CD8-positive, alpha-beta memory T cell (primary cell): Measurements from ENCODE around the gene P3H3. TPM values are rescaled to one million over a fixed set of nuclear protein-coding genes. Genes with fewer than 3 reads are reported as not detected.
"Not testable (repeated sequence)": the region's sequence is repeated elsewhere in the genome, so short reads cannot be mapped to it uniquely, and the experiment has no call there.

Experiments used
- CTCF ChIA-PET: fragments of 350-600 bp; sonication (Branson Sonifier 250); formaldehyde crosslinking; loops from one replicate; lab custom pipeline; 2021; ENCODE audit warnings: antibody characterized with exemption; lab: Charles Lee
- POLR2A ChIA-PET: fragments of 350-600 bp; sonication (Branson Sonifier 250); formaldehyde crosslinking; loops from one replicate; lab custom pipeline; 2021; ENCODE audit warnings: antibody characterized with exemption; lab: Charles Lee
- DNase-seq, 5 donors: peaks; one replicate each; pipeline versions ENCODE4 v3.0.0 to v3.0.0-alpha.2; 2020 to 2022; ENCODE audit warnings: mixed read lengths in 1 of 5
- H3K27ac ChIP-seq: one replicate; pipeline ENCODE4 v1.7.0; 2013; ENCODE audit warnings: low read depth, mild to moderate bottlenecking, low read length, moderate library complexity
- H3K27me3 ChIP-seq: 2 replicates; pipeline ENCODE4 v1.7.0; 2013; ENCODE audit warnings: low read length, mild to moderate bottlenecking; ENCODE audit not compliant: insufficient read depth, poor library complexity, severe bottlenecking
- H3K36me3 ChIP-seq: 2 replicates; pipeline ENCODE4 v1.7.0; 2013; ENCODE audit warnings: mild to moderate bottlenecking, low read length, moderate library complexity; ENCODE audit not compliant: insufficient read depth
- H3K4me1 ChIP-seq: 2 replicates; pipeline ENCODE4 v1.7.0; 2013; ENCODE audit warnings: mild to moderate bottlenecking, low read length, moderate library complexity; ENCODE audit not compliant: insufficient read depth
- H3K4me3 ChIP-seq: 2 replicates; pipeline ENCODE4 v1.7.0; 2013; ENCODE audit warnings: mild to moderate bottlenecking, low read length
- H3K9me3 ChIP-seq: 2 replicates; pipeline ENCODE4 v1.7.0; 2013; ENCODE audit warnings: mild to moderate bottlenecking, low read length
- H3K27ac Mint-ChIP-seq, 8 donors: one replicate each; pipeline ENCODE4 v1.8.0; 2020 to 2021; ENCODE audit warnings: mixed read lengths in 8 of 8, mild to moderate bottlenecking in 6 of 8, inconsistent platforms in 3 of 8, moderate library complexity in 3 of 8
- H3K27me3 Mint-ChIP-seq, 2 donors: one replicate each; pipeline ENCODE4 v1.8.0; 2020 to 2021; ENCODE audit warnings: mixed read lengths in 2 of 2, mild to moderate bottlenecking in 1 of 2, moderate library complexity in 1 of 2
- H3K36me3 Mint-ChIP-seq, 3 donors: one replicate each; pipeline ENCODE4 v1.8.0; 2020 to 2021; ENCODE audit warnings: mixed read lengths in 3 of 3, inconsistent platforms in 1 of 3, mild to moderate bottlenecking in 1 of 3
- H3K4me1 Mint-ChIP-seq, 3 donors: one replicate each; pipeline ENCODE4 v1.8.0; 2020 to 2021; ENCODE audit warnings: mixed read lengths in 3 of 3, inconsistent platforms in 1 of 3, mild to moderate bottlenecking in 1 of 3
- H3K4me3 Mint-ChIP-seq, 7 donors: one replicate each; pipeline ENCODE4 v1.8.0; 2020 to 2021; ENCODE audit warnings: mixed read lengths in 7 of 7, mild to moderate bottlenecking in 6 of 7, moderate library complexity in 4 of 7, inconsistent platforms in 2 of 7
- H3K9me3 Mint-ChIP-seq, 5 donors: one replicate each; pipeline ENCODE4 v1.8.0; 2020 to 2022; ENCODE audit warnings: mixed read lengths in 5 of 5, mild to moderate bottlenecking in 3 of 5, moderate library complexity in 2 of 5, inconsistent platforms in 1 of 5
- polyA plus RNA-seq: library from polyadenylated mRNA; unstranded; fragments of 300-500 nt; fragmentation: Illumina TruSeq; gene quantifications from one replicate; pipeline ENCODE4 v1.2.3, GENCODE V29; 2021
- total RNA-seq, 2 experiments: library from RNA; stranded (reverse); gene quantifications; one replicate each; pipeline ENCODE4 v1.2.3, GENCODE V29; 2021

P3H3 gene
- total and polyA plus RNA-seq, 3 experiments from 2014 or later, result 2.4 to 2.9 (median 2.5) TPM

DNA sequence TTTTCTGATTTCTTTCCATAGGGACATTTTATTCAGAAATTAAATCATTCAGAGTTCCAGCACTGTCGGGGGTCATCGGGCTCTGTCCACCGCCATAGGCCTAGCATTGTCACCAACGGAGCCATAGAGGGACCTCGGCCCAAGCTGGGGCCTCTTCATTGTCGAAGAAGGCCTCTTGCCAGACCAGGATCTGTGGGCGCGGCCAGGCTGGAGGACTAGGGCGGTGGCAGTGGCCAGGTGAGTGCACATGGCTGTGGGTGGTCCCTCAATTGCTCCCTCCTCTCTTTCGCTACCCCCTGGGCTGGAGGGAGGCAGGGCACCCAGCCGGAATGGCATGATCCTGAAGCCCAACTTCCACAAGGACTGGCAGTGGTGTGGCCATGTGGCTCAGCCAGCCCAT, 55.5 kb downstream of the P3H3 start:
- Mint-ChIP-seq H3K36me3 (peaks cover 0 to 23% (median 4%) of the 10 kb centered on the region in 3 donors), H3K27ac (peak overlapping the region in 1 of 8 donors; percentile 46), H3K9me3 (no peaks in the 10 kb centered on the region), H3K4me1 (no peaks in the 10 kb centered on the region), H3K27me3 (no peaks in the 10 kb centered on the region), H3K4me3 (no peak overlapping the region)
- Histone ChIP-seq H3K27me3 (no peaks in the 10 kb centered on the region), H3K4me1 (no peaks in the 10 kb centered on the region), H3K27ac (no peak overlapping the region), H3K4me3 (no peak overlapping the region), H3K36me3 (no peaks in the 10 kb centered on the region), H3K9me3 (no peaks in the 10 kb centered on the region)
- ChIA-PET CTCF (interaction anchor here (0.9 to 3.6 kb wide), 3 partner anchors 8 to 13 kb away, joined by 3 to 29 read pairs (median 19); partner anchors contain the start of gene SPSB2), POLR2A (no interaction called here)
- DNase-seq, result no peak

GRCh38 chr12:6884539-6884938, 56.3 kb downstream of the P3H3 start:
- Mint-ChIP-seq H3K27ac (no peak overlapping the region), H3K27me3 (no peaks in the 10 kb centered on the region), H3K4me3 (no peak overlapping the region), H3K36me3 (peaks cover 0 to 23% (median 4%) of the 10 kb centered on the region in 3 donors), H3K4me1 (no peaks in the 10 kb centered on the region), H3K9me3 (no peaks in the 10 kb centered on the region)
- no peak for DNase-seq
- no peaks in the 10 kb centered on the region for H3K27me3 ChIP-seq
- no peak overlapping the region for H3K27ac ChIP-seq
- no peaks in the 10 kb centered on the region for H3K9me3 ChIP-seq
- no peaks in the 10 kb centered on the region for H3K4me1 ChIP-seq
- ChIA-PET CTCF (interaction anchor here (0.9 kb wide), 1 partner anchor 14 kb away, joined by 3 read pairs; no protein-coding TSS in a partner anchor), POLR2A (interaction anchor here (0.5 kb wide), 1 partner anchor 260 kb away, joined by 3 read pairs; no protein-coding TSS in a partner anchor)
- H3K4me3 ChIP-seq, result no peak overlapping the region
- H3K36me3 ChIP-seq, result no peaks in the 10 kb centered on the region

- CTCF ChIA-PET, H3K4me3 ChIP-seq, H3K4me3 Mint-ChIP-seq, H3K27me3 Mint-ChIP-seq, H3K27ac ChIP-seq, POLR2A ChIA-PET, H3K27me3 ChIP-seq, H3K36me3 ChIP-seq, H3K9me3 Mint-ChIP-seq, H3K9me3 ChIP-seq, H3K4me1 ChIP-seq, DNase-seq: not testable (repeated sequence)
- peaks cover 9 to 11% (median 9%) of the 10 kb centered on the region in 3 donors for H3K4me1 Mint-ChIP-seq
- H3K27ac Mint-ChIP-seq, result peak overlapping the region in 1 of 8 donors; percentile 54
- H3K36me3 Mint-ChIP-seq, result peaks cover 0 to 23% (median 4%) of the 10 kb centered on the region in 3 donors
Observed at GRCh38 chr12:6886206-6886999, 58.2 kb downstream of the P3H3 start.

GRCh38 chr12:6887460-6887859, 59.3 kb downstream of the P3H3 start:
- Mint-ChIP-seq H3K9me3 (no peaks in the 10 kb centered on the region), H3K4me1 (peaks cover 12 to 17% (median 12%) of the 10 kb centered on the region in 3 donors), H3K27ac (peak overlapping the region in 1 of 8 donors; percentile 21), H3K4me3 (no peak overlapping the region), H3K27me3 (no peaks in the 10 kb centered on the region), H3K36me3 (peaks cover 0 to 20% (median 2%) of the 10 kb centered on the region in 3 donors)
- no peak for DNase-seq
- Histone ChIP-seq H3K27ac (no peak overlapping the region), H3K36me3 (no peaks in the 10 kb centered on the region), H3K4me1 (peaks cover 12% of the 10 kb centered on the region), H3K27me3 (no peaks in the 10 kb centered on the region), H3K4me3 (no peak overlapping the region), H3K9me3 (no peaks in the 10 kb centered on the region)
- CTCF ChIA-PET, result no interaction called here
- POLR2A ChIA-PET, result no interaction called here

GRCh38 chr12:6888360-6888759, 60.2 kb downstream of the P3H3 start:
- no peak overlapping the region for H3K4me3 ChIP-seq
- H3K4me1 ChIP-seq, result peaks cover 12% of the 10 kb centered on the region
- H3K4me1 Mint-ChIP-seq, result peaks cover 12 to 19% (median 12%) of the 10 kb centered on the region in 3 donors
- DNase-seq, result no peak
- no peaks in the 10 kb centered on the region for H3K9me3 Mint-ChIP-seq
- no peaks in the 10 kb centered on the region for H3K27me3 ChIP-seq
- peaks cover 0 to 19% (median 2%) of the 10 kb centered on the region in 3 donors for H3K36me3 Mint-ChIP-seq
- no peaks in the 10 kb centered on the region for H3K36me3 ChIP-seq
- H3K9me3 ChIP-seq, result no peaks in the 10 kb centered on the region
- ChIA-PET POLR2A (no interaction called here), CTCF (no interaction called here)
- H3K27ac ChIP-seq, result no peak overlapping the region
- peak overlapping the region in 1 of 8 donors; percentile 36 for H3K27ac Mint-ChIP-seq
- peak overlapping the region in 2 of 7 donors; percentile 27 to 52 for H3K4me3 Mint-ChIP-seq
- H3K27me3 Mint-ChIP-seq, result no peaks in the 10 kb centered on the region

- DNase-seq, H3K27me3 ChIP-seq, H3K4me3 Mint-ChIP-seq, POLR2A ChIA-PET, H3K36me3 ChIP-seq, H3K27me3 Mint-ChIP-seq, CTCF ChIA-PET, H3K9me3 ChIP-seq, H3K9me3 Mint-ChIP-seq, H3K4me3 ChIP-seq, H3K27ac ChIP-seq: not testable (repeated sequence)
- H3K4me1 ChIP-seq, result peaks cover 12% of the 10 kb centered on the region
- H3K4me1 Mint-ChIP-seq, result peaks cover 12 to 19% (median 12%) of the 10 kb centered on the region in 3 donors
- H3K36me3 Mint-ChIP-seq, result peaks cover 0 to 16% (median 2%) of the 10 kb centered on the region in 3 donors
- H3K27ac Mint-ChIP-seq, result peak overlapping the region in 2 of 8 donors; percentile 36 to 57
Observed at GRCh38 chr12:6888794-6889193, 60.6 kb downstream of the P3H3 start.

Other genes starting within 250 kb of the P3H3 start
- gene CHD4, start 221.0 kb upstream of the P3H3 start, total RNA-seq, result 100 to 1,000 TPM; 287 to 293 TPM
- gene CHD4, start 221.0 kb upstream of the P3H3 start, polyA plus RNA-seq, result 58.1 TPM
- gene LPAR5, start 192.4 kb upstream of the P3H3 start, total RNA-seq, result 10 to 100 TPM; 10.6 to 11.4 TPM
- gene LPAR5, start 192.4 kb upstream of the P3H3 start, polyA plus RNA-seq, result 26.5 TPM
- 1 to 10 TPM; 1.8 to 2.0 TPM for gene ACRBP, start 181.0 kb upstream of the P3H3 start, total RNA-seq
- not detected for gene ACRBP, start 181.0 kb upstream of the P3H3 start, polyA plus RNA-seq
- gene ING4, start 165.3 kb upstream of the P3H3 start, total RNA-seq, result 10 to 100 TPM; 17.4 to 18.5 TPM
- gene ING4, start 165.3 kb upstream of the P3H3 start, polyA plus RNA-seq, result 80.3 TPM
- gene ZNF384, start 139.0 kb upstream of the P3H3 start, total RNA-seq, result 10 to 100 TPM; 58.1 to 63.3 TPM
- 37.2 TPM for gene ZNF384, start 139.0 kb upstream of the P3H3 start, polyA plus RNA-seq
- gene PIANP, start 127.6 kb upstream of the P3H3 start, total RNA-seq, result under 1 TPM; 0.49 to 0.79 TPM
- gene PIANP, start 127.6 kb upstream of the P3H3 start, polyA plus RNA-seq, result 0.77 TPM
- 10 to 100 TPM; 48.8 to 49.7 TPM for gene COPS7A, start 104.4 kb upstream of the P3H3 start, total RNA-seq
- gene COPS7A, start 104.4 kb upstream of the P3H3 start, polyA plus RNA-seq, result 46.2 TPM
- 100 to 1,000 TPM; 141 to 146 TPM for gene MLF2, start 75.3 kb upstream of the P3H3 start, total RNA-seq
- gene MLF2, start 75.3 kb upstream of the P3H3 start, polyA plus RNA-seq, result 141 TPM
- 10 to 100 TPM; 75.3 to 87.2 TPM for gene PTMS, start 62.0 kb upstream of the P3H3 start, total RNA-seq
- gene PTMS, start 62.0 kb upstream of the P3H3 start, polyA plus RNA-seq, result 10.9 TPM
- 100 to 1,000 TPM; 236 to 245 TPM for gene LAG3, start 55.9 kb upstream of the P3H3 start, total RNA-seq
- gene LAG3, start 55.9 kb upstream of the P3H3 start, polyA plus RNA-seq, result 37.3 TPM
- gene CD4, start 38.9 kb upstream of the P3H3 start, total RNA-seq, result 1 to 10 TPM; 1.2 to 1.8 TPM
- gene CD4, start 38.9 kb upstream of the P3H3 start, polyA plus RNA-seq, result 0.30 TPM
- gene GPR162, start 6.6 kb upstream of the P3H3 start, total RNA-seq, result under 1 TPM in 1 of 2 experiments, not detected in 1; 0.11 TPM
- not detected for gene GPR162, start 6.6 kb upstream of the P3H3 start, polyA plus RNA-seq
- under 1 TPM; 0.48 to 0.78 TPM for gene GNB3, start 12.5 kb downstream of the P3H3 start, total RNA-seq
- gene GNB3, start 12.5 kb downstream of the P3H3 start, polyA plus RNA-seq, result not detected
- gene CDCA3, start 22.9 kb downstream of the P3H3 start, total RNA-seq, result 10 to 100 TPM; 35.9 to 37.6 TPM
- gene CDCA3, start 22.9 kb downstream of the P3H3 start, polyA plus RNA-seq, result 0.68 TPM
- 100 to 1,000 TPM; 154 TPM for gene USP5, start 23.7 kb downstream of the P3H3 start, total RNA-seq
- 49.7 TPM for gene USP5, start 23.7 kb downstream of the P3H3 start, polyA plus RNA-seq
- 1,000 to 10,000 TPM; 1,331 to 1,374 TPM for gene TPI1, start 39.1 kb downstream of the P3H3 start, total RNA-seq
- gene TPI1, start 39.1 kb downstream of the P3H3 start, polyA plus RNA-seq, result 613 TPM
- gene SPSB2, start 44.9 kb downstream of the P3H3 start, total RNA-seq, result 1 to 10 TPM; 7.7 to 8.1 TPM
- 11.4 TPM for gene SPSB2, start 44.9 kb downstream of the P3H3 start, polyA plus RNA-seq
- gene LRRC23, start 76.4 kb downstream of the P3H3 start, total RNA-seq, result 1 to 10 TPM; 4.9 to 5.0 TPM
- 5.0 TPM for gene LRRC23, start 76.4 kb downstream of the P3H3 start, polyA plus RNA-seq
- 100 to 1,000 TPM; 125 to 131 TPM for gene ENO2, start 86.2 kb downstream of the P3H3 start, total RNA-seq
- 36.4 TPM for gene ENO2, start 86.2 kb downstream of the P3H3 start, polyA plus RNA-seq
- 10 to 100 TPM; 54.8 to 60.4 TPM for gene ATN1, start 99.6 kb downstream of the P3H3 start, total RNA-seq
- gene ATN1, start 99.6 kb downstream of the P3H3 start, polyA plus RNA-seq, result 0.62 TPM
- gene RNU7-1, start 115.4 kb downstream of the P3H3 start, total RNA-seq, result not detected
- not detected for gene RNU7-1, start 115.4 kb downstream of the P3H3 start, polyA plus RNA-seq
- gene C12orf57, start 115.6 kb downstream of the P3H3 start, total RNA-seq, result 100 to 1,000 TPM; 297 to 304 TPM
- 259 TPM for gene C12orf57, start 115.6 kb downstream of the P3H3 start, polyA plus RNA-seq
- gene PTPN6, start 122.9 kb downstream of the P3H3 start, total RNA-seq, result 100 to 1,000 TPM; 456 to 460 TPM
- 379 TPM for gene PTPN6, start 122.9 kb downstream of the P3H3 start, polyA plus RNA-seq
- 100 to 1,000 TPM; 499 to 503 TPM for gene PHB2, start 142.3 kb downstream of the P3H3 start, total RNA-seq
- 116 TPM for gene PHB2, start 142.3 kb downstream of the P3H3 start, polyA plus RNA-seq
- 100 to 1,000 TPM; 158 to 161 TPM for gene EMG1, start 142.5 kb downstream of the P3H3 start, total RNA-seq
- 64.4 TPM for gene EMG1, start 142.5 kb downstream of the P3H3 start, polyA plus RNA-seq
- gene LPCAT3, start 190.1 kb downstream of the P3H3 start, total RNA-seq, result 10 to 100 TPM; 20.4 to 22.1 TPM
- 25.5 TPM for gene LPCAT3, start 190.1 kb downstream of the P3H3 start, polyA plus RNA-seq
- under 1 TPM; 0.64 to 0.83 TPM for gene C1S, start 232.3 kb downstream of the P3H3 start, total RNA-seq
- not detected for gene C1S, start 232.3 kb downstream of the P3H3 start, polyA plus RNA-seq